Hepatocyte (in vitro differentiated cells): ENCODE measurements around the gene SREBF1. TPM values are rescaled to one million over a fixed set of nuclear protein-coding genes. Genes with fewer than 3 reads are reported as not detected.

Experiments used
- DNase-seq: peaks from one replicate; pipeline ENCODE4 v3.0.0-alpha.2; 2016; ENCODE audit warnings: low spot score
- H2AFZ ChIP-seq: fragments of 200-600 bp; sonication (generic); 2 replicates; pipeline ENCODE4 v1.6.0; 2016; ENCODE audit warnings: antibody characterized with exemption, mild to moderate bottlenecking
- H3K27ac ChIP-seq: fragments of 200-600 bp; sonication (generic); 2 replicates; pipeline ENCODE4 v1.5.1; 2016; ENCODE audit warnings: mild to moderate bottlenecking
- H3K27me3 ChIP-seq: fragments of 200-600 bp; sonication (generic); 2 replicates; pipeline ENCODE4 v1.6.1; 2016
- H3K36me3 ChIP-seq: fragments of 200-600 bp; sonication (generic); replicated peaks from 2 replicates; pipeline ENCODE4 v1.5.1; 2016; ENCODE audit warnings: low read depth; ENCODE audit not compliant: insufficient read depth
- H3K4me1 ChIP-seq: fragments of 200-600 bp; sonication (generic); 2 replicates; pipeline ENCODE4 v1.5.1; 2016; ENCODE audit warnings: mild to moderate bottlenecking, moderate library complexity; ENCODE audit not compliant: insufficient read depth
- H3K4me2 ChIP-seq: fragments of 200-600 bp; sonication (generic); 2 replicates; pipeline ENCODE4 v1.6.0; 2016
- H3K4me3 ChIP-seq: fragments of 200-600 bp; sonication (generic); 2 replicates; pipeline ENCODE4 v1.5.1; 2016; ENCODE audit warnings: mild to moderate bottlenecking
- H3K79me2 ChIP-seq: fragments of 200-600 bp; sonication (generic); 2 replicates; pipeline ENCODE4 v1.6.0; 2017; ENCODE audit warnings: mild to moderate bottlenecking
- H3K9me2 ChIP-seq: fragments of 200-600 bp; sonication (generic); replicated peaks from 2 replicates; pipeline ENCODE4 v1.6.0; 2017; ENCODE audit warnings: mild to moderate bottlenecking; ENCODE audit not compliant: insufficient read depth
- H3K9me3 ChIP-seq: fragments of 200-600 bp; sonication (generic); 2 replicates; pipeline ENCODE4 v1.5.1; 2016; ENCODE audit warnings: low read depth, mild to moderate bottlenecking
- H4K20me1 ChIP-seq: fragments of 200-600 bp; sonication (generic); 2 replicates; pipeline ENCODE4 v1.6.0; 2016; ENCODE audit warnings: mild to moderate bottlenecking; ENCODE audit not compliant: insufficient read depth, poor library complexity, severe bottlenecking
- EZH2 ChIP-seq: fragments of 200-600 bp; sonication (generic); IDR thresholded peaks from 2 replicates; pipeline ENCODE4 v1.6.1; 2016; ENCODE audit warnings: antibody characterized with exemption, mild to moderate bottlenecking, borderline replicate concordance
- EZH2phosphoT487 ChIP-seq: fragments of 200-600 bp; sonication (generic); IDR thresholded peaks from one replicate; pipeline ENCODE4 v1.6.1; 2018; ENCODE audit warnings: antibody characterized with exemption, mild to moderate bottlenecking, low read depth, moderate library complexity; ENCODE audit not compliant: unreplicated experiment, severe bottlenecking
- WGBS: methylation state at CpG from one replicate; pipeline ENCODE4 v1.1.6; 2016; ENCODE audit warnings: low lambda C conversion rate; ENCODE audit errors: missing lambda C conversion rate; 5-methylcytosine and 5-hydroxymethylcytosine counted together
- polyA plus RNA-seq: library from polyadenylated mRNA; unstranded; fragments of >200 nt; fragmentation: Nextera tagmentation; extraction: Ambion mirVana; gene quantifications from 2 replicates; pipeline ENCODE4 v1.2.1, GENCODE V29; 2016
- total RNA-seq: library from RNA; depleted of rRNA; stranded (reverse); fragments of >200 nt; gene quantifications from 2 replicates; pipeline ENCODE4 v1.2.3, GENCODE V29; 2014
- TF ChIP-seq, protein P1 (sequence below): fragments of 200-600 bp; sonication (generic); IDR thresholded peaks from 2 replicates; pipeline ENCODE4 v1.5.1; 2016; ENCODE audit warnings: antibody characterized with exemption, mild to moderate bottlenecking; ENCODE audit not compliant: poor library complexity

The SREBF1 gene
- total and polyA plus RNA-seq, 2 experiments from 2014 or later: 57.1 to 140 TPM

DNA sequence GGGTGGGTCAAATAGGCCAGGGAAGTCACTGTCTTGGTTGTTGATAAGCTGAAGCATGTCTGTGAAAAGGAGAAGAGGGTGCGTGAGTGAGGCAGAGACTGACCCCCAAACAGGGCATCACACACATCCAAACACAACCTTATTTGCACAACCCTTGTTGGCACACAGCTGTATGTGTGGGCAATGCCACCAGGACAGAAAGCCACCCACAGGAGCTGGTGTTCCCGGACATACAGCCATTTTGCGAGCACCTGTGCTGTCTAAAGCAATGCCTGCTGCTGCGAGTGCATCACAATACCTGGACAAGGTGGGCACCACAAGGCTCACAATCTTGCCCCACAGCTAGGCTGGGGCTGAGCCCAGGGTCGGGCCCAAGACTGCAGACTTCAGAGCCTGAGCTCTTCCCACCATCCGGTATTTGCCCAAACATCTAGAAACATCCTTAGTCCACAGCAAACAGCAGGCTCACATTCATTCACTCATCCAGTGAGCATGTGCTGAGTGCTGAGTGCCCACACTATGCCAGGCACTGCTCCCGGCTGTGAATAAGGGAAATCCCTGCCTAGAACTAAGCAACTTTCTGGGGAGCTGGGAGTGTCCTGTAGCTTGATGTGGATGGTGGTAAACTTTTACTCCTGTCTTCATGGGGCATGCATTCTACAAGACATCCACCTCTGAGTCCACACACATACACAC is 16.2 kb downstream of the SREBF1 start:
- 96% methylated on average over 7 of the region's 7 CpGs for WGBS
- no peaks in the 10 kb centered on the region for H3K9me3 ChIP-seq
- no peak overlapping the region for H3K27ac ChIP-seq
- TF ChIP-seq EZH2: no peak
- TF ChIP-seq EZH2phosphoT487: no peak
- TF ChIP-seq, protein P1, sequence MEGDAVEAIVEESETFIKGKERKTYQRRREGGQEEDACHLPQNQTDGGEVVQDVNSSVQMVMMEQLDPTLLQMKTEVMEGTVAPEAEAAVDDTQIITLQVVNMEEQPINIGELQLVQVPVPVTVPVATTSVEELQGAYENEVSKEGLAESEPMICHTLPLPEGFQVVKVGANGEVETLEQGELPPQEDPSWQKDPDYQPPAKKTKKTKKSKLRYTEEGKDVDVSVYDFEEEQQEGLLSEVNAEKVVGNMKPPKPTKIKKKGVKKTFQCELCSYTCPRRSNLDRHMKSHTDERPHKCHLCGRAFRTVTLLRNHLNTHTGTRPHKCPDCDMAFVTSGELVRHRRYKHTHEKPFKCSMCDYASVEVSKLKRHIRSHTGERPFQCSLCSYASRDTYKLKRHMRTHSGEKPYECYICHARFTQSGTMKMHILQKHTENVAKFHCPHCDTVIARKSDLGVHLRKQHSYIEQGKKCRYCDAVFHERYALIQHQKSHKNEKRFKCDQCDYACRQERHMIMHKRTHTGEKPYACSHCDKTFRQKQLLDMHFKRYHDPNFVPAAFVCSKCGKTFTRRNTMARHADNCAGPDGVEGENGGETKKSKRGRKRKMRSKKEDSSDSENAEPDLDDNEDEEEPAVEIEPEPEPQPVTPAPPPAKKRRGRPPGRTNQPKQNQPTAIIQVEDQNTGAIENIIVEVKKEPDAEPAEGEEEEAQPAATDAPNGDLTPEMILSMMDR: no peak
- no peaks in the 10 kb centered on the region for H3K27me3 ChIP-seq
- H3K4me1 ChIP-seq: peaks cover 57% of the 10 kb centered on the region
- no peaks in the 10 kb centered on the region for H3K9me2 ChIP-seq
- peaks cover 40% of the 10 kb centered on the region for H4K20me1 ChIP-seq
- H3K36me3 ChIP-seq: no peaks in the 10 kb centered on the region
- DNase-seq: no peak
- H3K4me2 ChIP-seq: peak overlapping the region; percentile 94
- peaks cover 57% of the 10 kb centered on the region for H3K79me2 ChIP-seq
- H3K4me3 ChIP-seq: no peak overlapping the region
- no peak overlapping the region for H2AFZ ChIP-seq

DNA sequence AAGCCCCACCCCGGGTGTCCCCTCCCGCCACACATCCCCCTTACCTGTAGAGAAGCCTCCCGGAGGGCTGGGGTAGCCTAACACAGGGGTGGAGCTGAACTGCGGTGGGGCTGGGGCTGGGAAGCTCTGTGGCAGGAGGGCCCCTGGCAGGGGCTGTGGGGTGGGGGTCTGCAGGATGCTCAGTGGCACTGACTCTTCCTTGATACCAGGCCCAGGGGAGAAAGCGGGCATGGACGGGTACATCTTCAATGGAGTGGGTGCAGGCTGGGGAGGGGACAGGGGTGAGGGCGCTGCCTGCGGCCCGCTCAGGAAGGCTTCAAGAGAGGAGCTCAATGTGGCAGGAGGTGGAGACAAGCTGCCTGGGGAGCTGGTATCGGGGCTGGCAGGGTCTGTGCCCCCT is 16.7 kb downstream of the SREBF1 start:
- TF ChIP-seq EZH2phosphoT487 (no peak), EZH2 (no peak)
- TF ChIP-seq, protein P1: no peak
- no peak overlapping the region for H3K27ac ChIP-seq
- H3K9me3 ChIP-seq: no peaks in the 10 kb centered on the region
- no peak overlapping the region for H3K4me3 ChIP-seq
- no peaks in the 10 kb centered on the region for H3K9me2 ChIP-seq
- peaks cover 52% of the 10 kb centered on the region for H3K79me2 ChIP-seq
- DNase-seq: no peak
- no peaks in the 10 kb centered on the region for H3K36me3 ChIP-seq
- H3K4me1 ChIP-seq: peaks cover 51% of the 10 kb centered on the region
- H2AFZ ChIP-seq: no peak overlapping the region
- WGBS: 92% methylated on average over 10 of the region's 10 CpGs
- no peaks in the 10 kb centered on the region for H3K27me3 ChIP-seq
- peaks cover 40% of the 10 kb centered on the region for H4K20me1 ChIP-seq
- peak overlapping the region; percentile 94 for H3K4me2 ChIP-seq

DNA sequence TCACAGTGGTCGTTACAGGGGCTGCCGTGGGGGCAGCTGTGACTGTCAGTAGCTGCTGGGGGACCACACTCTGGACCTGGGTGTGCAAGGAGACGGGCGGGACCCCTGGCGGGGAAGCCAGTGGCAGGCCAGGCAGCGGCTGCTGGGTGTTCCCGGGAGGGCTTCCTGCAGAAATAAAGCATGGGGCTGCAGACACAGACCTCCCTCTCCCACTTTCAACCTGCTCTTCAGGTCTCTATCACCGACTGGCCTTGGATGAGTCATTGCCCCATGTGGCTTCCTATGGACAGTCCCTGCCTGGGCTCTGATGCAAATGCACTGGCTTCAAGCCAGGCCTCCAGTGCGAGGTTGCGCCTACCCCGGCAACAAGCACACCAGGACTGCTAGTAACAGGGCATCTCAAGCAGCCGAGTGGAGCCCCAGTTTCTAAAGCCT is 17.2 kb downstream of the SREBF1 start:
- H3K4me3 ChIP-seq: no peak overlapping the region
- TF ChIP-seq EZH2phosphoT487 (no peak), EZH2 (no peak)
- TF ChIP-seq, protein P1: no peak
- peaks cover 40% of the 10 kb centered on the region for H4K20me1 ChIP-seq
- H3K9me3 ChIP-seq: no peaks in the 10 kb centered on the region
- H3K9me2 ChIP-seq: no peaks in the 10 kb centered on the region
- peaks cover 47% of the 10 kb centered on the region for H3K79me2 ChIP-seq
- H3K27ac ChIP-seq: no peak overlapping the region
- peaks cover 47% of the 10 kb centered on the region for H3K4me1 ChIP-seq
- H3K27me3 ChIP-seq: no peaks in the 10 kb centered on the region
- peak; percentile 88 for DNase-seq
- no peak overlapping the region for H2AFZ ChIP-seq
- H3K4me2 ChIP-seq: no peak overlapping the region
- H3K36me3 ChIP-seq: no peaks in the 10 kb centered on the region
- WGBS: 85% methylated on average over 12 of the region's 12 CpGs
